HG02938 (cell line): ENCODE measurements around the gene OR10K2.
A peak's percentile ranks its signal among the peaks of the same experiment; 100 is the strongest.

Experiments used
- ATAC-seq: cut with Tn5 transposase; IDR thresholded peaks from one replicate; pipeline ENCODE4 v1.9.1; 2021; ENCODE audit warnings: mild to moderate bottlenecking, moderate library complexity; ENCODE audit not compliant: unreplicated experiment

Gene OR10K2

GRCh38 chr1:158371188-158371953 is 54.7 kb downstream of the OR10K2 start:
- peak; percentile 97 for ATAC-seq
